GM23248 (cell line): ENCODE measurements around the gene NFX1.
"Not testable (repeated sequence)": the region's sequence is repeated elsewhere in the genome, so short reads cannot be mapped to it uniquely, and the experiment has no call there.

Experiments used
- EZH2 ChIP-seq: fragments of 200-600 bp; sonication (generic); IDR thresholded peaks from 2 replicates; pipeline ENCODE4 v1.6.1; 2018; ENCODE audit warnings: antibody characterized with exemption, mild to moderate bottlenecking; ENCODE audit not compliant: insufficient read depth, poor library complexity, severe bottlenecking
- EZH2phosphoT487 ChIP-seq: fragments of 200-600 bp; sonication (generic); IDR thresholded peaks from 2 replicates; pipeline ENCODE4 v1.6.1; 2018; ENCODE audit warnings: antibody characterized with exemption, moderate library complexity, mild to moderate bottlenecking, low read depth; ENCODE audit not compliant: insufficient read depth

GRCh38 chr9:33358641-33359040 lies 68.3 kb downstream of the NFX1 start:
- not testable (repeated sequence) for TF ChIP-seq EZH2, EZH2phosphoT487
